Esophagus muscularis mucosa (tissue), 3 donors: Measurements from ENCODE around the gene MAPK9.

Source experiments
- POLR2A ChIP-seq: fragments of 450-650 bp; IDR thresholded peaks from one replicate; pipeline ENCODE4 v1.6.1; 2017; ENCODE audit warnings: antibody characterized with exemption, moderate library complexity, mild to moderate bottlenecking, low read depth
- POLR2AphosphoS5 ChIP-seq, 2 donors: sonication (generic); formaldehyde crosslinking; IDR thresholded peaks; one replicate each; pipeline ENCODE4 v1.6.1; 2017; ENCODE audit warnings: antibody characterized with exemption in 2 of 2
- TF ChIP-seq, protein P1 (sequence below), 3 experiments: fragments of 200-600 bp in 2 of 3; fragments of 450-650 bp in 1 of 3; sonication (generic) in 2 of 3; IDR thresholded peaks; one replicate each; pipeline ENCODE4 v1.5.1; 2017 to 2019; ENCODE audit warnings: antibody characterized with exemption in 3 of 3, mild to moderate bottlenecking in 2 of 3, moderate library complexity in 1 of 3

- TF ChIP-seq, protein P1, sequence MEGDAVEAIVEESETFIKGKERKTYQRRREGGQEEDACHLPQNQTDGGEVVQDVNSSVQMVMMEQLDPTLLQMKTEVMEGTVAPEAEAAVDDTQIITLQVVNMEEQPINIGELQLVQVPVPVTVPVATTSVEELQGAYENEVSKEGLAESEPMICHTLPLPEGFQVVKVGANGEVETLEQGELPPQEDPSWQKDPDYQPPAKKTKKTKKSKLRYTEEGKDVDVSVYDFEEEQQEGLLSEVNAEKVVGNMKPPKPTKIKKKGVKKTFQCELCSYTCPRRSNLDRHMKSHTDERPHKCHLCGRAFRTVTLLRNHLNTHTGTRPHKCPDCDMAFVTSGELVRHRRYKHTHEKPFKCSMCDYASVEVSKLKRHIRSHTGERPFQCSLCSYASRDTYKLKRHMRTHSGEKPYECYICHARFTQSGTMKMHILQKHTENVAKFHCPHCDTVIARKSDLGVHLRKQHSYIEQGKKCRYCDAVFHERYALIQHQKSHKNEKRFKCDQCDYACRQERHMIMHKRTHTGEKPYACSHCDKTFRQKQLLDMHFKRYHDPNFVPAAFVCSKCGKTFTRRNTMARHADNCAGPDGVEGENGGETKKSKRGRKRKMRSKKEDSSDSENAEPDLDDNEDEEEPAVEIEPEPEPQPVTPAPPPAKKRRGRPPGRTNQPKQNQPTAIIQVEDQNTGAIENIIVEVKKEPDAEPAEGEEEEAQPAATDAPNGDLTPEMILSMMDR (IDR thresholded peaks at IDR 0.05) = no peak
- TF ChIP-seq POLR2AphosphoS5 (IDR thresholded peaks at IDR 0.05) = no peak
- no peak for TF ChIP-seq POLR2A
Measured at GRCh38 chr5:180341595-180341994, 49.7 kb upstream of the MAPK9 start.
